GM21390 (cell line): Measurements from ENCODE around the gene AKAP3.

Experiments
- ATAC-seq: cut with Tn5 transposase; IDR thresholded peaks from one replicate; pipeline ENCODE4 v1.9.1; 2021; ENCODE audit not compliant: unreplicated experiment

Gene AKAP3

GRCh38 chr12:4648501-4649357 lies at the start of gene AKAP3, which contains the start of gene NDUFA9:
Gene AKAP3, minus strand, starts transcription at chr12:4649051. Its CDS starts 10,855 bp downstream, at chr12:4638196.
Gene NDUFA9, plus strand, starts transcription at chr12:4649114. Its CDS starts 13 bp downstream, at chr12:4649127.
- ATAC-seq = peak; percentile 85

GRCh38 chr12:4690760-4691159 lies 41.9 kb upstream of the AKAP3 start:
- ATAC-seq = no peak

GRCh38 chr12:4685317-4685716 lies 36.5 kb upstream of the AKAP3 start:
- ATAC-seq = no peak

GRCh38 chr12:4681732-4682131 lies 32.9 kb upstream of the AKAP3 start:
- no peak for ATAC-seq

- no peak for ATAC-seq
Observed at GRCh38 chr12:4679711-4680110, 30.9 kb upstream of the AKAP3 start.

GRCh38 chr12:4665236-4665635 lies 16.4 kb upstream of the AKAP3 start:
- ATAC-seq = no peak

GRCh38 chr12:4663971-4664505 lies 15.2 kb upstream of the AKAP3 start:
- ATAC-seq = no peak

GRCh38 chr12:4653691-4654090 lies 4.8 kb upstream of the AKAP3 start:
- ATAC-seq = no peak

- ATAC-seq = no peak
Observed at GRCh38 chr12:4653257-4653656, 4.4 kb upstream of the AKAP3 start.

GRCh38 chr12:4649358-4649661 lies 459 bp upstream of the AKAP3 start:
- ATAC-seq = no peak

GRCh38 chr12:4648104-4648500 lies 749 bp downstream of the AKAP3 start:
- no peak for ATAC-seq

- no peak for ATAC-seq
Observed at GRCh38 chr12:4645023-4645422, 3.8 kb downstream of the AKAP3 start.

- no peak for ATAC-seq
Observed at GRCh38 chr12:4643747-4644146, 5.1 kb downstream of the AKAP3 start.

- no peak for ATAC-seq
Observed at GRCh38 chr12:4630262-4630661, 18.6 kb downstream of the AKAP3 start.

GRCh38 chr12:4628406-4628805 lies 20.4 kb downstream of the AKAP3 start:
- ATAC-seq = no peak

- ATAC-seq = no peak
Observed at GRCh38 chr12:4626543-4626942, 22.3 kb downstream of the AKAP3 start.

- ATAC-seq = no peak
Observed at GRCh38 chr12:4621511-4621910, 27.3 kb downstream of the AKAP3 start.

GRCh38 chr12:4615667-4616066 lies 33.2 kb downstream of the AKAP3 start:
- ATAC-seq = no peak

GRCh38 chr12:4610481-4610880 lies 38.4 kb downstream of the AKAP3 start:
- ATAC-seq = no peak

GRCh38 chr12:4609071-4609470 lies 39.8 kb downstream of the AKAP3 start:
- no peak for ATAC-seq

GRCh38 chr12:4607056-4607455 lies 41.8 kb downstream of the AKAP3 start:
- ATAC-seq = no peak

- ATAC-seq = peak; percentile 96
Observed at GRCh38 chr12:4604684-4605193, 44.1 kb downstream of the AKAP3 start.
